GM18520 (cell line): ENCODE data around the gene KISS1.

ENCODE experiments used
- ATAC-seq: cut with Tn5 transposase; IDR thresholded peaks from one replicate; pipeline ENCODE4 v1.9.1; 2021; ENCODE audit not compliant: unreplicated experiment

KISS1 gene

GRCh38 chr1:204161609-204162493 lies 34.4 kb downstream of the KISS1 start:
- no peak for ATAC-seq

DNA sequence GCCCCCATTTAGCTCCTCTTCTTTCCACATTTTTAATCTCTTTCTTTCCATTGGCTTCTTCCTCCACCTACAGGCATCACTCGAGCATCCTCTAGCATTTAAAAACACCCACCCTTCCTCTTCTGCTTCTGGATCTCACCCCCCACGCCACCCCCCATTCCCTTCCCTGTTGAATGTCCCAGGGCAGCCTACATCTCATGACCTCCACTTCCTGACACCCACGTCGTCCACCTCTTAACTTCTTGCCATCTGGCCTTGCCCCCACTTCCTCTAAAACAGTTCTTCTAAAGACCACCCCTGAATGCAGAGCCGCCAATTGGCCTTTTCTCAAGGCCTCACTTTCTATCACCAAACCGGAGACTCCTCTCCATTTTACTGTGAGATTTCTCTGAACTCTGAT lies 38.3 kb downstream of the KISS1 start:
- ATAC-seq: no peak

DNA sequence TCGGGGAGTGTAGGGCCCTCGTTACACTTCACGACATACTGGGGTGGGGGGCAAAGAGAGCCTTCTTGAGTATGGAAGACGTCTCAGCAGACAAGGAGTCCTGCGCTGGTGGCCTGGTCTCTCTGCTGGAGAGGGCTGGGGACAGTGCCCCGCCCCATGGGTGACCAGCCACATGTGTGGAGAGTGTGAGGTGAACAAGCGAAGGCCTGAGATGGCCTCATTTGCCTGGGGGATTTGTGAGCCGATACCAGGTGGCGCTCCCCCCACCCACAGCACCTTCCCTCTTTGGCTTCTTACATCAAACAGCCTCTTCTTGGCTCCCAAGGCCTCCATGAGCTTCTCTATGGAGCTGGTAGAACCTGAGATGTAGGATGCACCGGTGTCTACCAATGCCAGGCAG lies 40.4 kb downstream of the KISS1 start:
- no peak for ATAC-seq

- no peak for ATAC-seq
Measured at GRCh38 chr1:204154568-204155255, 41.6 kb downstream of the KISS1 start.

DNA sequence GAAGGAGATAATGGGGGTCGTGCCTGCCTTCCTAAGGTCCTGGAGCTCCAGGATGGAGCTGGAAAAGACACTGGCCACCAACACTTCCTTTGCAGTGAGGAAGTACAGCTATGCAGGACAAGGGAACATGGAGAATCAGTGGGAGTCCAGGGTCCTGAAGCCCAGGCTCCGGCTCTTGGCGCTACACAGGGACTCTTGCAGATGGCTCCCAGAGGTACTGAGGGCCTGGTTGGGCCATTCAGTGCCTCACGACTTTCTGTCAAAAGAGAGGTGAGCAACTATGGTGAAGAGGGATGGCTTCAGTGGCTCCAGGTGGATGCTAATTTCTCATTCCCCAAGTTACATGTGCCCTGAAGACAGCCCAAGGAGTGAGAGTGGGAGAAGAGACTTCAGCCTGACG lies 42.6 kb downstream of the KISS1 start:
- ATAC-seq: no peak

- ATAC-seq: no peak
Measured at GRCh38 chr1:204152310-204153044, 43.8 kb downstream of the KISS1 start.

- ATAC-seq: no peak
Measured at GRCh38 chr1:204151552-204152309, 44.6 kb downstream of the KISS1 start, which contains the start of gene ETNK2. TSS of gene ETNK2 (minus strand) at chr1:204152044. CDS start at chr1:204151852, 192 bp downstream.

DNA sequence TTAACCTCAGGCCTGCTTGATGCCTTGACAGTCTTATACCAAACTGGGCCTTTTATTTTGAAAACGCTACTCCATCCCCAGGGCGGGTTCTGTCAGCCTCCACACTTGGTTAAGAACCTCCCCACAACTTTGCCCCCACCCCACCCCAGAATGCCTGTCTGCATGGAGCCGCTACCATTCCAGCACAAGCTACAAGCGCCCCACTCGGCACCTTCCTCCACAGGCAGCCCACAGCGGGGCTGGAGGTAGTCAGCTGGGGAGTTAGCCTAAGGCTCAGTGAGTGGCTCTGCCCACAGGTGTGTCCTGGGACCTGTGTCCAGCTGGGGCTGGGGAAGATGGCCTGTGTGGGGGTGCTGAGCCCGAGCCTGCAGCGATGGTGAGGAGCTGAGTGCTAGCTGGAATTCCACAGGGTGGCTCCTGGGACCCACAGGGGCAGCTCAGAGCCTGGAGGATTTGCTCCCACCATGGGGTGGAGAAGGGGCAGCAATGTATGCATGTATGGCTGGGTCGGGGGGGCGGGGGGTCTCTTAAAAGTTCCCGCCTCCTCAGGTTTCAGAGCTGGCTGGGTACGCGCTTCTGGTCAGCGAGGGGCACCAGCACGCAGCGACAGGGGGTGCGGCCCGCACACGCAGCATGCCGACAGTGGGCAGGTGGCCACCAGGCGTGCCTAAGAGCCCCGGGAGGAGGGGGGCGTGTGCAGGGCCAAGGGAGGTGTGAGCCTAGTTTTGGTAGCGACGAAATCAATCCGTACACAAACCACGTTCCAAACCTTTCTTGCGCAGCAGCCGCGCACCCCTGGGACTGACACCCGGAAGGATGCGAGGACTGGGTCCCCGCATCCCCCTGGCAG lies 45.4 kb downstream of the KISS1 start:
- no peak for ATAC-seq

GRCh38 chr1:204149635-204150565 lies 46.4 kb downstream of the KISS1 start:
- ATAC-seq: no peak

DNA sequence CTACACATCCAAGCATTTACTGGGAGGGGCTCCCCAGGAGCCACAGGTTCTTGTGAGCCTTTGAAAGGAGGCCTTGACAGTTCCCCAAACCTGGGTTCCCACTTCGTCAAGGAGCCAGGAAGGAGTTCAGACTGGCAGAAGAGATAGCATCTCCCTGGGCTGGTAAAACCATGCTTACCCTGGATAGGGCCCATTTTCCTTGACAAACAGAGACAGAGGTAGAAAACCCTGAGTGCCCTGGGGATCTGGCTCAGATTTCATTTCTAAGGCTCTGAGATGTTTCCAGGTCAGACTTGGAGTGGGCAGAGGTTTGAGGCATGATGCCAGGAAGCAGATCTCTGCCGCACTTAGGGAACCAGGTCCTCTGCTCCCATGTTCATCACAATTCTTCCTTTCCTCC lies 47.2 kb downstream of the KISS1 start:
- no peak for ATAC-seq

DNA sequence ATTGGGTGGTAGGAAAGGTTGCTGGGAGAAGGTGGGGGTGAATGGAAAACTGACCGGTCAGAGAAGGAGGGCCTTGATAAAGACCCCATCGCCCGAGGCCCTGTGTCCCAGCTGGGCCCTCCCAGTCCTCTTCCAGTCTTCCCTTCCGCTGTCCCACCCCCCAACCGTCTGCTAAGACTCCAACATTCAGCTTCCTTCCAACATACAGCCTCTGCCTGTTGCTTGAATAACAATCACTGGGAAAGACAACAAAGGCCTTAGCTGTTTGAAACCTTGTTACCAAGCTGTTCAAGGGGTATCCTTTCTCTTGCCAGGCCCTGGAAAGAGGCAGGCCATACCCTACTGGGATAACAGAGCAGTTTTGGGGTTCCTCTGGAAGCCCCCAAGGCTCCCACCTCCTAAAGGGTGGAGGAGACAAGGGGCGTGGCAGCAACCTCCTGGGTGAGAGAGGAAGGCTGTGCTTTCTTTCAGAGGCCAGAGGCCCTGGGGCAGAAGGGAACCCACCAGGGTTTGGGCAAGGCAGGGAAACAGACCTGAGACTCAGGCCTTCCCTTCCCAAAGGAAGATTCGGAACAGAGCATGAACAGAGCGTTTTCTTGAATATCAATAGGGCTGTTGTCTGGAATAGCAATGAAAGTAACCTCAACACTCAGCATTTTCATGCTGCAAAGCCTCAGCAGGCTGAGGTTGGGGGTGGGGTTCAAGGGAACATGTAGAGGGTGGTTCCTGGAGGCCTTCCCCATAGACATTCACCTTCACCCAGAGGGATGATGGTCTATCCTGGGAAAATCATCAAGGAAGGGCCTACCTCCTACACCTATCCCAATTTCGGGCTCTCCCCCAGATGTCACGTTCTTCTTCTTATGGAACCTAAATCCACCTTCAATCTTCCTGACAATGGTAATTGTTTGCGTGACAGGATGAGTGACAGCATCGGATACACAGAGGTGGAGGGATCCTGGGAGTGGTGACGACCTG lies 48.6 kb downstream of the KISS1 start:
- ATAC-seq: no peak

- no peak for ATAC-seq
Measured at GRCh38 chr1:204146965-204147364, 49.3 kb downstream of the KISS1 start.

GRCh38 chr1:204146309-204146708 lies 50.0 kb downstream of the KISS1 start:
- no peak for ATAC-seq

- ATAC-seq: no peak
Measured at GRCh38 chr1:204145033-204145504, 51.2 kb downstream of the KISS1 start.

DNA sequence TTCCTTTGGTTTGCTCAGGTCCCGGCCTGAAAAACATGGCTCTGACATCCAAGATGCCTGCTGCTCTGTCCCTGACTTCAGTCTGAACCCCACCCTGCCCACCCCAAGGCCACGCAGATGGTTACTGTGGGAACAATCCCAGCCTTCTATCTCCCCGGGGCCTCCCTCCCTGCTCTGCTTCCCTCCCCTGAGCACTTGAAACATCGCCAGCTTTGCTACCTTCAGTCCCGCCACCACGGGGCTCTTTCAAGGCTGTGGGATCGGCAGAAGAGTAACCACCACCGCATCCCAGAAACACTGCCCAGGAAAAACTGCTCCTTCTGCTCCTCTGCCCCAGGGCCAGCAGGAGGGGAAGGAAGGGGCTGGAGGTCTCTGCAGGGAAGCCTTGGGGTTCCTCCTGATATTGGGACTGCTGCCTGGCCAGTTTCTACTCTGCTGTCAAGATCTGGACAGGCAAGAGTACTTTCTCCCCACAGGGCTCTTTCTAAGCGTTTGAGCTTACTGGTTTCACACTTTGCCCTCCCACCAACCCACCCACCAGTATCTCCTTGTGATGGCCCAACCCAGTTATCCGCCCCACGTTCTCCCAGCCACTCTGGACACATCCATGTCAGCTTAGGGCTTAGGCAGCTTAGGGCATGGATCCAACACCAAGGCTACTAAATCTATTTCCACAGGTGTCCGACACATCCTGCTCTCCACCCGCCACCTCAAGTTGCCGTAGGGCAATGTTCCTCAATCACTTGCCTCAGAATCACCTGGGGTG lies 52.8 kb downstream of the KISS1 start:
- no peak for ATAC-seq

GRCh38 chr1:204142032-204142974 lies 54.0 kb downstream of the KISS1 start:
- no peak for ATAC-seq
